Stomach (tissue), 4 donors: Measurements from ENCODE around the gene C3orf62.

Experiments used
- CTCF ChIP-seq, 7 experiments: fragments of 450-650 bp in 4 of 7; fragments of 200-600 bp in 3 of 7; sonication (generic) in 3 of 7; IDR thresholded peaks; one replicate each; pipeline ENCODE4 v1.5.1; 2016 to 2019; ENCODE audit warnings: antibody characterized with exemption in 7 of 7, control low read depth in 2 of 7, mild to moderate bottlenecking in 1 of 7
- EP300 ChIP-seq: sonication (generic); formaldehyde crosslinking; IDR thresholded peaks from one replicate; pipeline ENCODE4 v1.6.1; 2017; ENCODE audit warnings: antibody characterized with exemption

GRCh38 chr3:49265661-49266386 lies 11.2 kb downstream of the C3orf62 start:
- no peak for TF ChIP-seq CTCF (IDR thresholded peaks at IDR 0.05)
- no peak for TF ChIP-seq EP300
